ENCODE data around the gene HDAC5. TPM values are rescaled to one million over a fixed set of nuclear protein-coding genes. Genes with fewer than 3 reads are reported as not detected.

Gene HDAC5
- 10 to 100 TPM; 23.3 to 91.7 (median 42.4) TPM for total RNA-seq

- TF ChIP-seq CTCF (IDR thresholded peaks at IDR 0.05; ENCODE audit: low read depth) = no peak
These were observed at the start of gene HDAC5 for GRCh38 chr17:44123356-44124117. Gene HDAC5, minus strand, starts transcription at chr17:44123641. Its CDS starts 6,126 bp downstream, at chr17:44117515.

DNA sequence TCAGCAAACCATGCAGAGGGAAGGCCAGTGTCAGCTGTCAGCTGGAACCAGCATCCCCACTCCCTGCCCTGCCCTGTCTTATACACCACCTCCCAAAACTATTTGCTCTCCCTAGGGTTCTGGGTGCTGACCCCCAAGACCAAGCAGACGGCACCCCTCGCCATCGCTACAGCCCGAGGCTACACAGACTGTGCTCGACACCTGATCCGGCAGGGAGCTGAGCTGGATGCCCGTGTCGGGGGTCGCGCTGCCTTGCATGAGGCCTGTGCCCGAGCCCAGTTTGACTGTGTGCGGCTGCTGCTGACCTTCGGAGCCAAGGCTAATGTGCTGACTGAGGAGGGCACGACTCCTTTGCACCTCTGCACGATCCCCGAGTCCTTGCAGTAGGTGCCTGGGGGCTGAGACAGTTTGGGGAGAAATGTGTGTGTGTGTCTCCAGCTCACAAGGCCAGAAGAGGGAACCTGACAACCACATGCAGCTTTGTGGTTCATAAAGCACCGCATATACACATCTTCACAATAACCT lies 48.6 kb upstream of the HDAC5 start:
- TF ChIP-seq CTCF (IDR thresholded peaks at IDR 0.05; ENCODE audit: low read depth) = no peak

- no peak for TF ChIP-seq CTCF (IDR thresholded peaks at IDR 0.05; ENCODE audit: low read depth)
These were observed 47.2 kb upstream of the HDAC5 start, which contains the start of gene ASB16 for GRCh38 chr17:44170499-44171201. Gene ASB16, plus strand, starts transcription at chr17:44170704. Its CDS starts 86 bp downstream, at chr17:44170790.

GRCh38 chr17:44170135-44170498 lies 46.7 kb upstream of the HDAC5 start:
- TF ChIP-seq CTCF (IDR thresholded peaks at IDR 0.05; ENCODE audit: low read depth) = no peak

GRCh38 chr17:44167181-44167861 lies 43.9 kb upstream of the HDAC5 start:
- no peak for TF ChIP-seq CTCF (IDR thresholded peaks at IDR 0.05; ENCODE audit: low read depth)

- TF ChIP-seq CTCF (IDR thresholded peaks at IDR 0.05; ENCODE audit: low read depth) = no peak
These were observed 41.0 kb upstream of the HDAC5 start for GRCh38 chr17:44164476-44164875.
